T1000 (cell line): Measurements from ENCODE around the gene SDR39U1.

Experiments used
- DNase-seq: peaks from one replicate; lab custom pipeline; 2025; ENCODE audit warnings: mixed read lengths; lab: John Stamatoyannopoulos, UW

The SDR39U1 gene

DNA sequence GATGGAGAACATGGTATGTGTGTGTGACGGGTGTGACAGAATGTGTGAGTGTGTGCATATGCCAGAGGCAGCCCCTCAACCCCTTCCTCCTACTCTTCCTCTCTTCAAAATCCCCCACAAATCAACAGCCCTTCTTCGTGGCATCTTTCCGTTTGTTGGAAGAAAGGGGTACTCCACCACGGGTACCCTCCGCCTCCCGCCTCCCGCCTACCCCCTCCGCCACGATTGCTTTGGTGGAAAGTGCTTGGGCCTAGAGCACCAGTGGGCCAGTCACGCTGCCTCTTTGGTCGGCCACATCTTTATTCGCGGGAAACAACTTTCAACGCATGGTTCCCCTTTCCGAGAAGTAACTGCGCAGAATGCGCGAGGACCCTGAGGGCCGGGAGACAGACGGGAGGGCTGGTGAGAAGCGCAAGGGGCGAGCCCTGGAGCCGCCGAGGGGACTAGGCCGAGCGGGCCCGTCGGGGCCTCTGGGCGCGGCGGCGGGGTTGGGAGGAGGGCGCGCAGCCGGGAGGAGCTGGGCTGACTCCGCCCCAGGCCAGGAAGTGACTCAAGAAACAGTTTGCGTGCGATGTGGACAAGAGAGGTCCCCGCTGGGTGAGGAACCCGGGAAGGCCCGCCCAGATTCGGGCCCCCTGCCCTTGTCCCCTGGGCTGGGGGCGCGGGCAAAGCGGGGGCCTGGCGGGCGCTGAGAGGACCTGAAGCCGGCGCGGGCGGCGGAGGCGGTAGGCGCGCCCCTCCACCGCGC is 13.0 kb downstream of the SDR39U1 start, which contains the start of the genes CBLN3 and KHNYN:
Gene CBLN3, minus strand, starts transcription at position 274 of the 748 bp plus-strand sequence. CDS start 614 bp downstream, outside the sequence.
Gene KHNYN, plus strand, starts transcription at position 560 of the 748 bp plus-strand sequence. CDS start 777 bp downstream, outside the sequence.
- DNase-seq = peak; percentile 86

DNA sequence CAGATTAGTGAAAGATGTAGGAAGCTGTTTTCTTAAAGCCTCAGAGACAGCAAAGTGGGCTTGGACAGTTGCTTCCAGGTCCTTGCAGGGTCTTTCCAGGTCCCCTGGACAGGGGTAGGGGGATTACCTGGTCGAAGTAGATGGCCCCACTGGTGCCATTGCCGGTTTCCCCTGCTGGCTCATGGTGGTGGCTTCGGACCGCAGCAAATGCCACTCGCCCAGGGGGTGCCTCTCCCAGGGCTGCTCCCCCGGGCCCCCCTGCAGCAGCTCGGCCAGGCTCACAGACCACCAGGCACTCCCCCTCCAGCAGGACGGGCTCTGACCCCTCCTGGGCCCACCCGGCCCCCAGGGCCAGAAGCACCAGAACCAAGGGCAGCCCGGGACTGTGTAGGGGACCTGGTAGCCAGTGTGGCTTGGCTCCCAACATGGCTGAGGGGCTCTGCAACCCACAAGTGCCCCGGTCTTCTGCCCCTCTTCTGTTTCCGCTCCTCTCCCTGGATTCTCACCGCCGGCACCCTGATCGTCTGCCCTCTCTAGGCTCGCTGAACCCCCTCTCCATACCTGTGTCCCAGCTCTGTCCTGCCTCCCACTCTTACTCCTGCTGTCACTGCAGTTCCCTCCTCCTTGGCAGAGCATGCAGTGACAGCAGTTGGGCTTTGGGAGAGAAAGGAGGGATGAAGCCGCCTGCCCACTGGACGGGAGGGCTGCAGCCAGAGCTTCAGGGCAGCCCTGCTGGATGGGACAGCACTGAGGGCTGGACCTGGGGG is 13.8 kb downstream of the SDR39U1 start:
- no peak for DNase-seq

DNA sequence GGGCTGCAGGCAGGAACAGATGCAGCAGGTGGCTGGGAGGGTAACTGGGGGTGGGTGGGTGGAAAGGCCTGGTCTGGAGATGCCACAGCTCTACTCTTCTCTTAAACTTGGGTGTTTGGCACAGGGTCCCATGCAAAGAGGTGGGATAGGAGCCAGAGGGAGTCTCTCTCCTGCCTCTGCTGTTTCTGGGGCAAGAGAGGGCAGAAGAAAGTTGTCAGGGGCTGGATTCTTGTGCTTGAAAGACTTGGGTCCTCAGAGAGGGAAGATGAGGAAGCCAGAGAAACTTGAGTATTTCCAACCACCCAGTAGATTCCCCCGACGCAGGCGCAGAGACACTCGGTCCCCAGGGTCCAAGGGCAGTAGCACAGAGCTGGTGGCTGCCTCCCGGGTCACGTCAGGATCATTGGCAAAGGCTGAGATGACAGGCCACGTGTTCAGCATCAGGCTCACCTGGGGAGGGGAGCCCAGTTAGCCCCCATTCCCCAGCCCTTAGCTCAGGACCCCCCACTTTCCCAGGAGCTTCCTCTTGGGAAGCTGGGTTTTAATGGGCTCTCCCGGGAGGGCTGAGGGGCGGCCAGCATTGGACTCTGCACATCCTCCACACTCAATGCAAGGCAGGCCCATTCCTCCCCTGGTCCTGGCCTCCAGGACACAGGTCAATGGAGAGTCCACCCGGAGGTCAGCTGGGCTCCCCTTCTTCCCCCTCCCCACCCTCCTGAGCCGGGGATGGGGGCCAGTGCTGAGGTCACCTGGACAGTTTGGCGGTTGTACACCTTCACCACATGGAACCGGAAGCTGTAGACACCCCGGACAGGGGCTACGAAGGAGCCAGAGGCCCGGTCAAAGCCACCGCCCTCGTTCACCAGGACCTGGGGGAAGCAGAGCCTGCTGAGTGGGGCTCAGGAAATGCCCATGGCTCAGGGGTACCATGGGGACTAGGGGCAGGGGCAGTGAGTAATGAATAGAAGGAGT is 14.8 kb downstream of the SDR39U1 start:
- DNase-seq = no peak

DNA sequence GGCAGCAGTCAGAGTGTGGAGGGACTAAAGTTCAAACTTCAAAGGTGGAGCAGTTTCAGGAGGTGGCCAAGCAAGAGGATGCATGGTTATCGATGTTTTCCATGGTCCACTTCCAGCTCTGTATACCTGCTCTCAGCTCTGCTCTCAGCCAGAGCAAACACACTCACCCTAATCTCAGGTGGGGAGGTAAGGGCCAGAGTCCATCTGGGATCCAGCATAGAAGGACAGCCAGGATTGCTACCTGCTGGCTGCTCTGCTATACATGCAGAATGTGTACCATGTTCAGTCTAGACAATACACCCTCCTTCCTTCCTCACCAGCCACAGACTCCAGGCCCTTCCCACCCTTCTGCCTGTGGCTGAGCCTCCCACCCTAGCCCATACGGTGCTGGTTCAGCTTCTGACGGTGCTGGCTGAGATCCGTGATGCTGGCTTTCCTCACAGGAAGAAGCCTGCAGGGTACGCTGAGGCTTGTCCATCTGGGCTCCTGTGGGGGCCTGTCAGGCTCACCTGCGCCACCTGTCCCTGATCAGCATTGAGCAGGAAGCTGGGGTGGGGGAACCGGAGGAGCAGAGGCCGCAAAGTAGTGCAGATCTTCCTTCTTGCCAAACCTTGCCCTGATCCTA is 15.6 kb downstream of the SDR39U1 start:
- DNase-seq = no peak

DNA sequence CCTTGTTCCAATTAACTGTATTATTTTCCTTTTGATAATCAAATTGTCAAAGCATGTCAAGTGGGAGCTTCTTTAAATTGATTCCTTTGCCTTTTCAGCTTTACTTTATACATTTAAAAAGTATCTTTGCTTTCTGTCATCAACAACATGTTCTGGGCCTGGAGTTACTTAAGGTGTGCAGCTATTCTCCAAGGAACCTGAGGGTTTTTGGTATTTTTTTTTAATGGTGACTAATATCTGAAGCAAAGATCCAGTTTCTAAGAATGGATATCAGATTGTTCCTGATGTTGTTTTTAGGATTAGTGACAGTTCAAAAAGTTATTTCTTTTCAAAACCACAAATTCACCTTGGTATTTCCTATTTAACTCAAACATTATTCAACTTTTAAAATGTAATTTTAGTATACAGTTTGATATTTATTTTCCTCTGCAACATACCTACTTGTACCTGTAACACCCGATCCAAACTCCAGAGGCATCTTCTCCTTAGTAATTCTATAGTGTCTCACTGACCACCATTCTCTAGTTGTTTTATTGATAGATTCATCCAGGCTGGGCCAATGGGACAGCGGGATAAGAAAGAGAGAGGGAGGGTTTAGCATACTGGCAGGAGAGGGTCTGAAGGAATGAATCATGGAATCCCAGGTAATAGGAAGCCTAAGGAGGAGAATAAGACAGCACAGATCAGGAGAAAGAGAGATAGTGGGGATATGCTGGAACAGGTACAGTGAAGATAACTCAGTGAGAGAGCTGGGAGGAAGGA is 16.2 kb downstream of the SDR39U1 start:
- no peak for DNase-seq

DNA sequence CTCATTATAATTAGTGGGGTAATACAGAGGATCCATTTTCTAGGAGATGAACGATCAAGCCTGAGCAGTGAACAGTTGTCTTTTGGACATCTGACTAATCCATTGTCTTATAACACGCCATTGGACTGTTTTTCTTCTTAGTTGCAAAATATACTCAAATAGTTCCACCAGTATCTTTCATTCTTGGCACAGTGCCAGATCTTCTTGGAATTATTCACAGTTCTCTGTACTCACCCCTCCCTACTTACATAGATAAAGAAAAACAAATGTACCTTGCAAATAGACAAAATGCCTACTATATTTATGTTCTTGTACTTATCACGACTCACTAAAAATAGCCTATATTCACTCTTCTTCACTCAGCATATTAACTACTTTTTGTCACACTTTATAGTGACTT is 16.9 kb downstream of the SDR39U1 start:
- no peak for DNase-seq

DNA sequence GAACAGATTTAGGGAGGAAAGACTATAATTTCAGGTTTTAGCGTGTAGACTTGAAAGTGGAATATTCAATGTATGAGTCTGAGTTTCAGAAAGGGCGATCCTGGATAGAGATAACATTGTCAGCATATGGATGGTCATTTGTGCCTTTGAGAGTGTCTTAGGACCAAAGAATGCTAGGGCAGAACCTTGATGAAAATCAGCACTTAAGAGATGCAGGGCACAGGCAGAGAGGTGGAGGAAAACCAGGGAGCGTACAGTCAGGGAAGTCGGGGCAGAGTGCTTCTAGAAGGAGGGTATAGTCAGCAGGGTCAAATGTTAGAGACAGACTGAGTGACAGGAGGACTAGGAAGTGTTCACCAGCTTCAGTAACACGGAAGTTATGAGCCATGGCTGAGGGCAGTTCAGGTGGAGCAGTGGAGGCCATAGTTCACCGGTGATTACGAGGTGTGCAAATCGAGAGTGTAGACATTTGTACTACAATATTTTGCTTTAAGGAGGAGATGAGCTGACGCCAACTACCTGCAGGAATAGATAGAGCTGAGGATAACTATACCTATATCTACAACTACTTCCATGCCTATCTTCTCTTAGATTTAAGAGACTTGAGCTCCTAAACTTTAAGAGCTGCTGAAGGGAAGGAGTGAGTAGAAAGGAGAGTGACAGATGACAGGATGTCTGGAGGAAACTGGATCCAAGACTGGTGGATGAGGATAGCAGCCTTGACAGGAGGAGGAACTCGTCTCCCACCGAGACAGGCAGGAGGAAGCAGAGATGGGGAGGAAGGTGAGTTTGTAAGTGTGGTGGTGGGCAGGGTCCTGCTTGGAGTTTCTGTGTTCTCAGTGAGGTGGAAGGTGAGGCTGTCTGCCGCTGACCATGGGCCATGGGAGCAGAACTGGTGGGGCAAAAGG is 19.6 kb downstream of the SDR39U1 start:
- DNase-seq = no peak

DNA sequence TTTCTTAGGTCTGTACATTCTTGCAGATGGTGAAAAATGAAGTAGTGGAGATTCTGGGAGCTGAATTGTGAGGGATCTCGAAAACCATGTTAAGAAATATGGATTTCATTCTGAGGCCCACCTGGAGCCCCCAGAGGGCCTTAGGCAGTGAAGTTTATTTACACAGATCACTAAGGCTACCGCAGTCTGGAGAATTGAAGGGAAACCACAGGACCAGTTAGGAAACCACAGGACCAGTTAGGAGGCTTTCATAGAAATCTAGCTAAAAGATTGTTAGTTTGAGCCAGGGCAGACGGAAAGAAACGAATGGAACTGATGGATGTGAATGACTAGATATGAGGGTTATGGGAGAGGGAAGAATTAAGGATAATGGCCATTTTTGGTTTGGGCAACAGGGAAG is 20.3 kb downstream of the SDR39U1 start:
- DNase-seq = no peak

DNA sequence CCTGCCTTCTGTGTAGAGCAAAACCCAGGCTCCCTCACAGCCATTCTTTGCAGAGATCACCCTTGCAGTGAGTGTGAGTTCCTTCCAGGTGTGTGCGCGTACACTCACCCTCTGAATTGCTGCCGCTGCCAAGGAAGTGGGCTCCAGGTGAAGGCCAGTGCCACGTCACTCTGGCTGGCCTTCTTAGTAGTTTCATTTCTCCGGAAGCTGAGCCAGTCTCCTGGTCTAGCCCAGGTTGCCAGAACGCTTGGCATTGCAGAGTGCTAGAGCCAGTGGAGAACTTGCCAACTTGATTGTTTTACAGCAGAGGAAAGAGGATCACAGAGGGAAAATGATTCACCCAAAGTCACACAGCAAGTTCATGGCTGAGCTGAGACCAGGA is 24.1 kb downstream of the SDR39U1 start:
- no peak for DNase-seq

DNA sequence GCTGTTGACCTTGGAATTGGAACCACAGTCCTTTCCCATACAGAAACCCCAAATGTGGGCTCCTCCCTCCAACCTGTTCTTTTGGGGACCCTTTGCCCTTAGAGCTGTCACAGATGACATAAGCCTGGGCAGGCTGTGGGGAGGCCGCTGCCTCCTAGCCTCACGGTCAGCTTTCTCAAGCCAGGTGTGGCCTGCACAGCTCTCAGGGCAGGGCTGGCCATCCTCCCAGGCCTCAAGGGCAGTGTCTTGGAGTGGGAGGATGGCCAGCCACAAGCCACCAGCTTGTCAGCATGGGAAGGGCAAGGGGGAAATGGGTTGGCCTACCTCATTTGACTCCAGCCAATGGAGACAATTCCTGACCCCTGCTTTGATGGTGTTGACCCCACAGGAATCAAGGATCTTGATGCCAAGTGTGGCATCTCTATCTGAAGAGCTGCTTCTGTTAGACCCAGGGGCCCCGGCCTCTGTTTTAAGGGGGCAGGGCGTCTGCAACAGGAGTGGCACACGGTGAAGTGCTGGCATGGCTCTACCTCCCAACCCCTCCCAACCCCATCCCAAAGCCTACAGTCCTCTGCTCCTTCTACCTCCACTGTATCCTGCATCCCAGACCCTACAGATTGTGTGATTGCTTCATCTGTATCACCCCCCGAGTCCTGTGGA is 24.6 kb downstream of the SDR39U1 start:
- no peak for DNase-seq

DNA sequence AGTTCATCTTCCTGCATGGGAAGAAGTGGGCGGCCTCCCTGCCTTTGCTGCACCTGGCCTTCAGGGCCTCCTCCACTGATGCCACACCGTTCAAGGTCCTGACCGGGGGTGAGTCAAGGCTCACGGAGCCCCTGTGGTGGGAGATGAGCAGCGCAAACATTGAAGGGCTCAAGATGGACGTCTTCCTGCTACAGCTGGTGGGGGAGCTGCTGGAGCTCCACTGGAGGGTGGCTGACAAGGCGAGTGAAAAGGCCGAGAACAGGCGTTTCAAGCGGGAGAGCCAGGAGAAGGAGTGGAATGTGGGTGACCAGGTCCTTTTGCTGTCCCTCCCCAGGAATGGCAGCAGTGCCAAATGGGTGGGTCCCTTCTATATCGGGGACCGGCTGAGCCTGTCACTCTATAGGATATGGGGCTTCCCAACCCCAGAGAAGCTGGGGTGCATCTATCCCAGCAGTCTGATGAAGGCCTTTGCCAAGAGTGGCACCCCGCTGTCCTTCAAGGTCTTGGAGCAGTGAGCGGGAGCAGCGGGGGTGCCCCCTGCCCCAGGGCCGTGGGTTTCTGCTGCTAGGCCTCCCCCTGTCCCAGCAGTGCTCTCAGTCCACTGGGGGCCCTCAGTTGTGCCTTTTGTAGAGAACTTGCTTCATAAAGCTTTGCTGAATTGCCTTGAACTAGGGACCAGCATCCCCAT is 25.5 kb downstream of the SDR39U1 start:
- no peak for DNase-seq

DNA sequence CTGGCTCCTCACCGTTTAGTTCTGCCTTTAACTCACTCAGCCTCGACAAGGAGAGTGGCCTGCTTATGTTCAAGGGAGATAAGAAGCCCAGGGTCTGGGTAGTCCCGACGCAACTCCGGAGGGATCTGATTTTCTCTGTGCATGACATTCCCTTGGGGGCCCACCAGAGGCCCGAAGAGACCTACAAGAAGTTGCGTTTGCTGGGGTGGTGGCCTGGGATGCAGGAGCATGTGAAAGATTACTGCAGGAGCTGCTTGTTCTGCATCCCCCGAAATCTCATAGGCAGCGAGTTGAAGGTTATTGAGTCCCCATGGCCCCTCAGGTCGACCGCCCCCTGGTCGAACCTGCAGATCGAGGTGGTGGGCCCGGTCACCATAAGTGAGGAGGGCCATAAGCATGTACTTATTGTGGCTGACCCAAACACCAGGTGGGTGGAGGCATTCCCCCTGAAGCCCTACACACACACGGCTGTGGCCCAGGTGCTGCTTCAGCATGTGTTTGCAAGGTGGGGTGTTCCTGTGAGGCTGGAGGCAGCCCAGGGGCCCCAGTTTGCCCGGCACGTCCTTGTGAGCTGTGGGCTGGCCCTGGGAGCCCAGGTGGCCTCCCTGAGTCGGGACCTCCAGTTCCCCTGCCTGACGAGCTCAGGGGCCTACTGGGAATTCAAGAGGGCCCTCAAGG is 26.2 kb downstream of the SDR39U1 start:
- DNase-seq = no peak

DNA sequence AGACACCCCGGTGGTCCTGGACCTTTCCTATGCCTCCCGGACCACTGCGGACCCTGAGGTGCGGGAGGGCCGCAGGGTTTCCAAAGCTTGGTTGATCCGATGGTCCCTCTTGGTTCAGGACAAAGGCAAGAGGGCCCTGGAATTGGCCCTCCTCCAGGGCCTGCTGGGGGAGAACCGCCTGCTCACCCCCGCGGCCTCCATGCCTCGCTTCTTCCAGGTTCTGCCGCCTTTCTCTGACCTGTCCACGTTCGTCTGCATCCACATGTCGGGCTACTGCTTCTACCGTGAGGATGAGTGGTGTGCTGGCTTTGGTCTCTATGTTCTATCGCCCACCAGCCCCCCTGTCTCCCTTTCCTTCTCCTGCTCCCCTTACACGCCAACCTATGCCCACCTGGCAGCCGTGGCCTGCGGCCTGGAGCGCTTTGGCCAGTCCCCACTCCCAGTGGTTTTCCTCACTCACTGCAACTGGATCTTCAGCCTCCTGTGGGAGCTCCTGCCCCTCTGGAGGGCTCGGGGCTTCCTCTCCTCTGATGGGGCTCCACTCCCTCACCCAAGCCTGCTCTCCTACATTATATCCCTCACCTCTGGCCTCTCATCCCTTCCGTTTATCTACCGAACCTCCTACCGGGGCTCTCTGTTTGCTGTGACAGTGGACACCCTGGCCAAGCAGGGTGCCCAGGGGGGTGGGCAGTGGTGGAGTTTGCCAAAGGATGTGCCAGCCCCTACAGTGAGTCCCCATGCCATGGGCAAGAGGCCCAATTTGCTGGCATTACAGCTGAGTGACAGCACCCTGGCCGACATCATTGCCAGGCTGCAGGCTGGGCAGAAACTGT is 26.9 kb downstream of the SDR39U1 start:
- DNase-seq = no peak

DNA sequence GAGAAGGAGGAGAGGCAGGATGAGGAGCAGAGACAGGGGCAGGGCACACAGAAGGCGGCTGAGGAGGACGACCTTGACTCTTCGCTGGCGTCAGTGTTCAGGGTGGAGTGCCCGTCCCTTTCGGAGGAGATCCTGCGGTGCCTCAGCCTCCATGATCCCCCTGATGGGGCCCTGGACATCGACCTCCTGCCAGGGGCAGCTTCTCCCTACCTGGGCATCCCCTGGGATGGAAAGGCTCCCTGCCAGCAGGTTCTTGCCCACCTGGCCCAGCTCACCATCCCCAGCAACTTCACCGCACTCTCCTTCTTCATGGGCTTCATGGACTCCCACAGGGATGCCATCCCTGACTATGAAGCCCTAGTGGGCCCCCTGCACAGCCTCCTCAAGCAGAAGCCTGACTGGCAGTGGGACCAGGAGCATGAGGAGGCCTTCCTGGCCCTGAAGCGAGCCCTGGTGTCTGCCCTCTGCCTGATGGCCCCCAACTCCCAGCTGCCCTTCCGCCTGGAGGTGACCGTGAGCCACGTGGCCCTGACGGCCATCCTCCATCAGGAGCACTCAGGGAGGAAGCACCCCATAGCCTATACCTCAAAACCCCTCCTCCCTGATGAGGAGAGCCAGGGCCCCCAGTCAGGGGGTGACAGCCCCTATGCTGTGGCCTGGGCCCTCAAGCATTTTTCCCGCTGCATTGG is 27.7 kb downstream of the SDR39U1 start:
- no peak for DNase-seq

DNA sequence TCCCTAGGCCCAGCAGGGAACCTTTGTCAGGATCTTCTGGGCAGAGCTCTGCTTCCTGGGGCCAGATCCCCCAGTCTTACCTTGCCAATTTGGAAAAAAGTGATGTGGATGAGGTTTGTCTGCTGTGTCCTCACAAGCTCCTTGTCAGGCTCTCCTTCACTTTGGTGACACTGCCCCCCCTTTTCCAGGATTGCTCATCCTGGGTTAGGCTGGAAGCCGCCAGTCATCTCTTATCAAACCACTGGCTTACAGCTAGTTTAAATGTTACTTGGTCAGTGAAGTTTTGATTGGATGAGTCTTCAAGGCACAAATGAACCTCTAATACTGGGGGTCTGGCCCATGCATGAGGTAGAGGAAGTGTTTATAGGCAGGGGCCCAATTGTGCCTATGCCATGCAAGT is 28.5 kb downstream of the SDR39U1 start:
- no peak for DNase-seq
